Posterior cingulate gyrus (tissue), 11 donors: ENCODE data around the gene DCLK1.

ENCODE experiments used
- DNase-seq, 10 donors: peaks; one replicate each; pipeline versions ENCODE4 v3.0.0 to v3.0.0-alpha.2; 2020 to 2021; ENCODE audit warnings: mixed read lengths in 3 of 10
- intact Hi-C: fragments of 100-400 bp; cut with DNase I; formaldehyde crosslinking; loops from one replicate; pipeline ENCODE4 v1.15.1; 2023

The DCLK1 gene

GRCh38 chr13:35882722-35883497 lies 248.3 kb downstream of the DCLK1 start:
- DNase-seq: no peak
- intact Hi-C loops: loop anchor here (5.0 kb wide), 2 partner anchors 41 to 69 kb away; no protein-coding TSS in a partner anchor

- intact Hi-C loops: loop anchor here (5.0 kb wide), 2 partner anchors 39 to 71 kb away; no protein-coding TSS in a partner anchor
- DNase-seq: peak; percentile 30 to 93 (median 64)
Measured at GRCh38 chr13:35881360-35881759, 249.8 kb downstream of the DCLK1 start.

GRCh38 chr13:35879111-35879510 lies 252.1 kb downstream of the DCLK1 start:
- peak in 8 of 10 donors; percentile 25 to 93 (median 56) for DNase-seq
- intact Hi-C loops: no loop called here

GRCh38 chr13:35876601-35877000 lies 254.6 kb downstream of the DCLK1 start:
- intact Hi-C loops: no loop called here

GRCh38 chr13:35874704-35875103 lies 256.5 kb downstream of the DCLK1 start:
- peak in 2 of 10 donors; percentile 7 to 30 for DNase-seq
- intact Hi-C loops: no loop called here

More at GRCh38 chr13:35876601-35877000, 254.6 kb downstream of the DCLK1 start:
- no peak for DNase-seq

GRCh38 chr13:35872369-35872768 lies 258.8 kb downstream of the DCLK1 start:
- DNase-seq: no peak
- intact Hi-C loops: no loop called here

GRCh38 chr13:35871561-35871960 lies 259.6 kb downstream of the DCLK1 start:
- peak in 1 of 10 donors; percentile 7 for DNase-seq
- intact Hi-C loops: no loop called here

GRCh38 chr13:35866801-35867200 lies 264.4 kb downstream of the DCLK1 start:
- intact Hi-C loops: no loop called here
- DNase-seq: no peak

- DNase-seq: no peak
- intact Hi-C loops: no loop called here
Measured at GRCh38 chr13:35865341-35866240, 265.6 kb downstream of the DCLK1 start.

- intact Hi-C loops: no loop called here
- no peak for DNase-seq
Measured at GRCh38 chr13:35860661-35861060, 270.5 kb downstream of the DCLK1 start.

GRCh38 chr13:35859981-35860380 lies 271.2 kb downstream of the DCLK1 start:
- intact Hi-C loops: no loop called here

GRCh38 chr13:35858665-35859064 lies 272.5 kb downstream of the DCLK1 start:
- DNase-seq: no peak
- intact Hi-C loops: no loop called here

More at GRCh38 chr13:35859981-35860380, 271.2 kb downstream of the DCLK1 start:
- peak in 8 of 10 donors; percentile 10 to 89 (median 48) for DNase-seq

- no peak for DNase-seq
- intact Hi-C loops: no loop called here
Measured at GRCh38 chr13:35857769-35858168, 273.4 kb downstream of the DCLK1 start.

- DNase-seq: no peak
- intact Hi-C loops: no loop called here
Measured at GRCh38 chr13:35856721-35857364, 274.3 kb downstream of the DCLK1 start.

GRCh38 chr13:35856084-35856483 lies 275.1 kb downstream of the DCLK1 start:
- intact Hi-C loops: no loop called here
- no peak for DNase-seq

GRCh38 chr13:35855531-35856019 lies 275.6 kb downstream of the DCLK1 start:
- DNase-seq: peak in 6 of 10 donors; percentile 38 to 88 (median 64)
- intact Hi-C loops: no loop called here

GRCh38 chr13:35854286-35854685 lies 276.9 kb downstream of the DCLK1 start:
- intact Hi-C loops: no loop called here
- DNase-seq: no peak

- no peak for DNase-seq
- intact Hi-C loops: no loop called here
Measured at GRCh38 chr13:35851881-35852280, 279.3 kb downstream of the DCLK1 start.

GRCh38 chr13:35851356-35851755 lies 279.8 kb downstream of the DCLK1 start:
- intact Hi-C loops: no loop called here
- peak in 1 of 10 donors; percentile 18 for DNase-seq

GRCh38 chr13:35850569-35850968 lies 280.6 kb downstream of the DCLK1 start:
- no peak for DNase-seq
- intact Hi-C loops: no loop called here
